ENCODE data around the gene XRRA1.
"Not testable (repeated sequence)": the region's sequence is repeated elsewhere in the genome, so short reads cannot be mapped to it uniquely, and the experiment has no call there.

The XRRA1 gene

DNA sequence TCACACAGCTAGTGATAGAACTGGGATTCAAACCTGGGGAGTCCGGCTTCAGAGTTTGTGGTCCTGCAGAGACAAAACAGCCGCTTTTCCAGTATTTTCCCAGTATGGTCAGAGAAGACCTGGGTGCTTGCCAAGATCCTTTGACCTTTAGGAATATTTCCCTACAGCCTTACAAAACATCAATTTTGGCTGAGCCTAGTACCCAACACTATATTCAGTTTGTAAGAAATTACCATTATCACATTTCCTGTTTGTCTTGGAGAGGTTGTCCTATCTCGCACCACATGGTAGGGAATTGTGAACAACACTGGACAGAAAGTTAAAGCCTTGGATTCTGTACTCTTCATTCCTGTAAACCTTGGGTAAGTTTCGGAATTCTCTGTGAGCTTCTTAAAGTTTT is 29.1 kb upstream of the XRRA1 start:
- peaks cover 39% of the 10 kb centered on the region for H3K36me3 ChIP-seq (ENCODE audit: control insufficient read depth, low read depth, low read length)

DNA sequence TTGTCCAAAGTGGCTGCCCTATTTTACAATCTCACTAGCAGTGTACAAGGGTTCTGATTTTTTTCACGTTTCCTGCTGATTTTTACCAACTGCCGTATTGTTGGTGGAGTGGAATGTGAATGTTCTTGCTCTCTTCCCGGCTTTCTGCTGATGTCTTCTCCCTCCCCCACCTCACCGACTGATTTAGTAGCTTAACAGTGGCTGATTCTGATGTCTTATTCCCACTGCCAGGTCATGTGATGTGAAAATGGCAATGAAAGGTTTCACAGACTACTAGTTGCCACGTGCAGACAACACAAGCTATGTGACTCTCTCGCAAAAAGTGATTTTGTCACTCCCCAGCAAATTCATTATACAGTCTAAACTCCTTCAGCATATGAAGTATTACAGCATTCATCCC is 22.5 kb upstream of the XRRA1 start:
- H3K4me3 ChIP-seq (ENCODE audit: low read length): no peak overlapping the region
- H3K27me3 ChIP-seq (ENCODE audit: control insufficient read depth, insufficient read depth, low read length): no peaks in the 10 kb centered on the region
- H3K9ac ChIP-seq (ENCODE audit: low read length): no peak overlapping the region
- no peak overlapping the region for H3K27ac ChIP-seq (ENCODE audit: low read length)
- no peaks in the 10 kb centered on the region for H3K4me1 ChIP-seq (ENCODE audit: control insufficient read depth, low read depth, low read length)
- H3K36me3 ChIP-seq (ENCODE audit: control insufficient read depth, low read depth, low read length): peaks cover 48% of the 10 kb centered on the region
- no peaks in the 10 kb centered on the region for H3K9me3 ChIP-seq (ENCODE audit: control insufficient read depth, low read depth, low read length)

More for the DNA sequence above, 29.1 kb upstream of the XRRA1 start:
- no peaks in the 10 kb centered on the region for H3K27me3 ChIP-seq (ENCODE audit: control insufficient read depth, insufficient read depth, low read length)
- H3K4me3 ChIP-seq (ENCODE audit: low read length): no peak overlapping the region
- H3K27ac ChIP-seq (ENCODE audit: low read length): no peak overlapping the region
- no peak overlapping the region for H3K9ac ChIP-seq (ENCODE audit: low read length)
- no peaks in the 10 kb centered on the region for H3K4me1 ChIP-seq (ENCODE audit: control insufficient read depth, low read depth, low read length)
- H3K9me3 ChIP-seq (ENCODE audit: control insufficient read depth, low read depth, low read length): no peaks in the 10 kb centered on the region

DNA sequence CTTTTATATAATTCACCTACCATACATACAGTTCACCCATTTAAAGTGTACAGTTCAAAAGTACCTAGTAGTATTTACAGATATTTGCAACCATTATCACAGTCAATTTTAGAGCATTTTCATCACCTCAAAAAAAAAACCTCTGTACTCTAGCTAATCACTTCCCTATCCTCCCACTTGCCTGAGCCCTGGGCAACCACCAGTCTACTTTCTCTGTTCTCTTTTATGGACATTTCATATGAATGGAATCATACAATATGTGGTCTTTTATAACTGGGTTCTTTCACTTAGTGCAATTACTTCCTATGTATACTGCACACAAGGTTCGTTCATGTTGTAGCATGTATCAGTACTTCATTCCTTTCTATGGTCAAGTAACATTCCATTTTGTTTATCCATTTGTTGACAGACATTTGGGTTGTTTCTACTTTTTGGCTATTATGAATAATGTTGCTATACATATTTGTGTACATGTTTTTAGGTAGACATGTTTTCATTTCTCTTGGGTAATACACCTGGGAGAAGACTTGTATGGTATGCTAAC is 22.0 kb upstream of the XRRA1 start:
- H3K4me1 ChIP-seq (ENCODE audit: control insufficient read depth, low read depth, low read length): no peaks in the 10 kb centered on the region
- no peaks in the 10 kb centered on the region for H3K27me3 ChIP-seq (ENCODE audit: control insufficient read depth, insufficient read depth, low read length)
- H3K36me3 ChIP-seq (ENCODE audit: control insufficient read depth, low read depth, low read length): peaks cover 43% of the 10 kb centered on the region
- no peak overlapping the region for H3K27ac ChIP-seq (ENCODE audit: low read length)
- no peak overlapping the region for H3K4me3 ChIP-seq (ENCODE audit: low read length)
- no peak overlapping the region for H3K9ac ChIP-seq (ENCODE audit: low read length)
- no peaks in the 10 kb centered on the region for H3K9me3 ChIP-seq (ENCODE audit: control insufficient read depth, low read depth, low read length)

DNA sequence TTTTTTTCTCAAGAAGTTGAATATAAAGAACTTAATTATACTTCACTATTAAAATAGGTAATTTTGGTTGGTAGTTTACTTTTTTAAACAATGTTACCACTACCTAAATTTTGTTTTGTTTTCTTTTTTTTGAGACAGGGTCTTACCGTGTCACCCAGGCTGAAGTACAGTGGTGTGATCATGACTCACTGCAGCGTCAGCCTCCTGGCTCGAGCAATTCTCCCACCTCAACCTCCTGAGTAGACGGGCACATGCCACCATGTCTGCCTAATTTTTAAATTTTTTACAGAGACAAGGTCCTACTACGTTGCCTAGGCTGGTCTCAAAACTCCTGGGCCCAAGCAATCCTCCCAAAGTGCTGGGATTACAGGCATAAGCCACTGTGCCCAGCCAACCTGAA is 17.8 kb upstream of the XRRA1 start:
- H3K4me3 ChIP-seq (ENCODE audit: low read length): no peak overlapping the region
- H3K4me1 ChIP-seq (ENCODE audit: control insufficient read depth, low read depth, low read length): no peaks in the 10 kb centered on the region
- H3K27ac ChIP-seq (ENCODE audit: low read length): no peak overlapping the region
- no peaks in the 10 kb centered on the region for H3K27me3 ChIP-seq (ENCODE audit: control insufficient read depth, insufficient read depth, low read length)
- no peak overlapping the region for H3K9ac ChIP-seq (ENCODE audit: low read length)
- H3K36me3 ChIP-seq (ENCODE audit: control insufficient read depth, low read depth, low read length): peaks cover 35% of the 10 kb centered on the region
- no peaks in the 10 kb centered on the region for H3K9me3 ChIP-seq (ENCODE audit: control insufficient read depth, low read depth, low read length)

DNA sequence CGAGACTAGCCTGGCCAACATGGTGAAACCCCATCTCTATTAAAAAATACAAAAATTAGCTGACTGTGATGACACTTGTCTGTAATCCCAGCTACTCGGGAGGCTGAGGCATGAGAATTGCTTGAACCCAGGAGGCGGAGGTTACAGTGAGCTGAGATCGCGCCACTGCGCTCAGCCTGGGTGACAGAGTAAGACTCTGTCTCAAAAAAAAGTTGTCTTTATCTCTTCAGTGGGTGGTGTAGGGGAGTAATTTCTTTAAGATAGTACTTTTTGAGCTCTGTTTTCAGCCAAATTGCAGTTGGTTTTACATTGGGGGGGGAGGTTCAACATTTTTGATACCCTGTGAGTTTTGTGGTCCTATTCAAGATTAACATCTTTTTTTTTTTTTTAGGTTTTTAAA is 11.2 kb upstream of the XRRA1 start:
- H3K27me3 ChIP-seq (ENCODE audit: control insufficient read depth, insufficient read depth, low read length); H3K9ac ChIP-seq (ENCODE audit: low read length); H3K9me3 ChIP-seq (ENCODE audit: control insufficient read depth, low read depth, low read length); H3K4me1 ChIP-seq (ENCODE audit: control insufficient read depth, low read depth, low read length); H3K27ac ChIP-seq (ENCODE audit: low read length); H3K4me3 ChIP-seq (ENCODE audit: low read length): not testable (repeated sequence)
- H3K36me3 ChIP-seq (ENCODE audit: control insufficient read depth, low read depth, low read length): peaks cover 17% of the 10 kb centered on the region

DNA sequence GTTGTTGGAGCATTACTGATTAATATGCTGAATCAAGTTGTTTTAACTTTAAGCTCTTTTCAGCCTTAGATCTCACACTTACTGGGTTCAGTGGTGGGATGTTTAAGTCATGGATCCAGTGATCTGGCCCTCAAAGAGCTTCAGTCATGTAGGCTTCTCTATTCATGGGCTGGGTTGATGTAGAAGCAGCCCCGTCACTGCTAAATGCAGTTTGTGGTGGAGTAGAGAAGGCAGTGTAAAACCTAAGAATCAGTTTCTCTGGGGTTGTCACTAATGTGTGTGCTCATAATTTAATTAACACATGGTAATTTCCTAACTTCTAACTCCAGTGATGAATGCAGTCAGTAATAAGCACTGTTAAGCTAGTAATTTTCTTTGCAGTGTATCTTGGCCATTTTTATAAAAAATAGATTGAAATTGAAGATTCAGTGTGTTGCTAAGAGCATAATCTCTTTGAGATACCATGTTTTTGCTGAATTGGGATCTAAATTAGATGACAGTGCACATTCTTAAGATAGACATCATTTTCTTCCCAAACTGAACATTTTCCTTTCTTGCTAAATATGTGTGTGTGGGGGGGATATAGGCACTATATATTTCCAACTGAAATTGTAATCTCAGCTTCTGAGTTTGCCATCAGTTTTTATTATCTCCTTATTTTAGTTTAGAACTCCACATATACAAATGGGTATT is 9.2 kb upstream of the XRRA1 start:
- no peak overlapping the region for H3K27ac ChIP-seq (ENCODE audit: low read length)
- no peaks in the 10 kb centered on the region for H3K27me3 ChIP-seq (ENCODE audit: control insufficient read depth, insufficient read depth, low read length)
- peaks cover 9% of the 10 kb centered on the region for H3K36me3 ChIP-seq (ENCODE audit: control insufficient read depth, low read depth, low read length)
- H3K4me1 ChIP-seq (ENCODE audit: control insufficient read depth, low read depth, low read length): no peaks in the 10 kb centered on the region
- no peak overlapping the region for H3K4me3 ChIP-seq (ENCODE audit: low read length)
- no peaks in the 10 kb centered on the region for H3K9me3 ChIP-seq (ENCODE audit: control insufficient read depth, low read depth, low read length)
- no peak overlapping the region for H3K9ac ChIP-seq (ENCODE audit: low read length)

DNA sequence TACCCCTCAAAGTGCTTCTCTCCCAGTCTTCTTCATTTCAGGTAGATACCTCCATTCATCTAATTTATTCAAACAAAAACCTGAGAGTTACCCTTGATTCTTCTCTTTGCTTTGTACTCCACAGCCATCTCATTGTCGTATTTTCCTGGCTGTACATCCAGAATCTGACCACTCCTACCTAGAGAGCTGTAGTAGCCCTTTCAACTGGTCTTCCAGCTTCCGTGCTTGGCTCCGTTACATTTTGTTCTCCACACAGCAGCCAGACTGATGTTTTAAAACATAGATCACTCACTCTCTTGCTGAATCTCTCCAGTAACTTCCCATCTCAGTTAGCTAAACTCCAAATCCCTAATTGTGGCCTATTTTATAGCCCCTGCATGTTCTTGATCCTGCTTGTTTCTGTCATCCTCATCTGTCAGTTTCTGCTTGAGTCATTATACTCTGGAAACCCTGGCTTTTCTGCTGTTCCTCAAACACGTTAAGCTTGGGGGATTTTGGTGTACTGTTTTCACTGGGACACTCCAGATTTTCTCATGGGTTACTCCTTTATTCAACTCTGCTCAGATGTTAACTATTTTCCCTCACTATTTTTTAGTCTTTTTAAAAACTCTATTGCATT is 7.6 kb upstream of the XRRA1 start:
- no peak overlapping the region for H3K27ac ChIP-seq (ENCODE audit: low read length)
- H3K27me3 ChIP-seq (ENCODE audit: control insufficient read depth, insufficient read depth, low read length): no peaks in the 10 kb centered on the region
- no peaks in the 10 kb centered on the region for H3K9me3 ChIP-seq (ENCODE audit: control insufficient read depth, low read depth, low read length)
- no peak overlapping the region for H3K4me3 ChIP-seq (ENCODE audit: low read length)
- H3K4me1 ChIP-seq (ENCODE audit: control insufficient read depth, low read depth, low read length): no peaks in the 10 kb centered on the region
- peaks cover 4% of the 10 kb centered on the region for H3K36me3 ChIP-seq (ENCODE audit: control insufficient read depth, low read depth, low read length)
- H3K9ac ChIP-seq (ENCODE audit: low read length): no peak overlapping the region

DNA sequence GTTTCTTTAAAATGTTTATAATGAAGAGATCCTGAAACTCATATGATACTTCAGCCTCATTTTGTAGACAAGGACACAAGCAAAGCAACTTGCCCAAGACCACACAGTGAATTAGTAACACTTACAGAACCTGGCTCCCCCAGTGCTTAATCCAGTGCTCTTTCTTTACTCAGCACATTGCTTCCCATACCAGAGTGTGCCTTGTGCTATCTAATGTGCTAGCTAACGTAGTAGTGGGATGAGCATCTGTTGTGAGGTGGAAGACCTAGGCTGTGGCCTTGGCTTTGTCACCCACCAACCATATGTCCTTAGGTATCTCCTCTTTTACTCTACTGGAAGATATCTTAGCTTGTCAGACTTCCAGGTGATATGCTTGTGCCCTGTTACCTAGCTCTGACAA is 5.3 kb upstream of the XRRA1 start:
- Histone ChIP-seq H3K9ac (ENCODE audit: low read length) (no peak overlapping the region), H3K4me1 (ENCODE audit: control insufficient read depth, low read depth, low read length) (no peaks in the 10 kb centered on the region), H3K27ac (ENCODE audit: low read length) (no peak overlapping the region), H3K27me3 (ENCODE audit: control insufficient read depth, insufficient read depth, low read length) (no peaks in the 10 kb centered on the region), H3K4me3 (ENCODE audit: low read length) (no peak overlapping the region), H3K36me3 (ENCODE audit: control insufficient read depth, low read depth, low read length) (peaks cover 10% of the 10 kb centered on the region), H3K9me3 (ENCODE audit: control insufficient read depth, low read depth, low read length) (no peaks in the 10 kb centered on the region)

DNA sequence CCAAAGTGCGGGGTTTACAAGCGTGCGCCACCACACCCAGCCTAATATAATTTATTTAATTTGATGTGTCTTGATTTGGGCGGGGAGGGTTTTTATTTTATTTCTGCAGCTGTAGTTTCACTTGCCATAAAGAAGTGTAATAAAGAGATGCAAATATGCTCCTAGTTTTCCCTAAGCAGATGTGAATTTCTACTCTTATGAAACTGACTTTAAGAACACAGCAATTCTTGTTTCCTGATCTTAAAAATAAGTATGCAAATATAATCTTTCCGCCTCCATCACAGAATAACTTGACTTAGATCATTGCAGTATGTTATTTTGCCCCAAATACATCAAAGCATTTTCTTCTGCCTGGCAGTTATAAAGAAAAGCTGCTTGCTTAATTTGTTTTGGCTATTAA is 4.6 kb upstream of the XRRA1 start:
- Histone ChIP-seq H3K4me3 (ENCODE audit: low read length) (no peak overlapping the region), H3K9me3 (ENCODE audit: control insufficient read depth, low read depth, low read length) (no peaks in the 10 kb centered on the region), H3K36me3 (ENCODE audit: control insufficient read depth, low read depth, low read length) (peaks cover 6% of the 10 kb centered on the region), H3K9ac (ENCODE audit: low read length) (no peak overlapping the region), H3K27ac (ENCODE audit: low read length) (no peak overlapping the region), H3K27me3 (ENCODE audit: control insufficient read depth, insufficient read depth, low read length) (no peaks in the 10 kb centered on the region), H3K4me1 (ENCODE audit: control insufficient read depth, low read depth, low read length) (peaks cover 2% of the 10 kb centered on the region)

DNA sequence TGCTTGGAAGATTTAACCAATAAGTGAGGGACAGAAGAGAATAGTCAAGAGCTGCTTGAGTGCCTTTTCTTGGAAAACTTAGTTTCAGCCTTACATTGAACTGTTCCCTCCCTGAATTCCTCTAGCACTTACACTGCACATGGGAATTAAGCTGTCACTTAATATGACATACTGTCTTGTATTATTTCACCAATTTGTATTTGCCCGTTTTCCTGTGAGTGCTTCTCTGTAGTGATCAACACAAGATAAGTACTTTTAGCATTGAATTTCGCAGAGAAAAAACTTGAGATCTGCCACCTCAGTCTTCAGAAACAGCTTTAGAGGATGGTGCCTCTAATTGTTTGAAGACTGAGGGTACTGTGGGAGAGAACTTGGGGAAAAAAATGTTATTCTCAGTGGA is 3.9 kb upstream of the XRRA1 start:
- Histone ChIP-seq H3K9me3 (ENCODE audit: control insufficient read depth, low read depth, low read length) (no peaks in the 10 kb centered on the region), H3K4me3 (ENCODE audit: low read length) (no peak overlapping the region), H3K27me3 (ENCODE audit: control insufficient read depth, insufficient read depth, low read length) (no peaks in the 10 kb centered on the region), H3K4me1 (ENCODE audit: control insufficient read depth, low read depth, low read length) (peaks cover 7% of the 10 kb centered on the region), H3K27ac (ENCODE audit: low read length) (no peak overlapping the region), H3K9ac (ENCODE audit: low read length) (no peak overlapping the region), H3K36me3 (ENCODE audit: control insufficient read depth, low read depth, low read length) (peaks cover 6% of the 10 kb centered on the region)

DNA sequence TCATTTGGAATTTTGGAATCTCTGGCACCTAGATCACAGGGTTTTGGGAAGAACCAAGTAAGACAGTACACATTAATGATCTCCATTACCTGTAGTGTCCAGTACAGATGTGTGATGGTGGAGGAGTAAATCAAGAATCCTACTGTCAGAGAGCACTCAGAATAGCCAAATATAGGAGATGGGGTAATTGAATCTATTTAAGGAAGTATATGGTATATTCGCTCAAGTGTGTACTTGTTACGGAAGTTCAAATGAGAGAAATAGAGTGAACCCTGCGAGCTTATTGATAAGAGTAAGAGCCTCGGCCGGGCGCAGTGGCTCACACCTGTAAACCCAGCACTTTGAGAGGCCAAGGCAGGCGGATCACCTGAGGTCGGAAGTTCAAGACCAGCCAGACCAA is 2.3 kb upstream of the XRRA1 start:
- no peak overlapping the region for H3K27ac ChIP-seq (ENCODE audit: low read length)
- H3K9me3 ChIP-seq (ENCODE audit: control insufficient read depth, low read depth, low read length): no peaks in the 10 kb centered on the region
- no peaks in the 10 kb centered on the region for H3K27me3 ChIP-seq (ENCODE audit: control insufficient read depth, insufficient read depth, low read length)
- H3K36me3 ChIP-seq (ENCODE audit: control insufficient read depth, low read depth, low read length): peaks cover 6% of the 10 kb centered on the region
- H3K4me3 ChIP-seq (ENCODE audit: low read length): no peak overlapping the region
- H3K9ac ChIP-seq (ENCODE audit: low read length): no peak overlapping the region
- H3K4me1 ChIP-seq (ENCODE audit: control insufficient read depth, low read depth, low read length): peaks cover 7% of the 10 kb centered on the region
